Nephron progenitor cell (in vitro differentiated cells): ENCODE data around the gene SYCP3.

Experiments
- DNase-seq: peaks from one replicate; pipeline ENCODE4 v3.0.0; 2021
- H3K27ac Mint-ChIP-seq: 2 replicates; pipeline ENCODE4 v1.8.0; 2021; ENCODE audit warnings: mild to moderate bottlenecking, moderate library complexity, mixed read lengths
- H3K27me3 Mint-ChIP-seq: 2 replicates; pipeline ENCODE4 v1.8.0; 2021; ENCODE audit warnings: mild to moderate bottlenecking, low read depth, mixed read lengths; ENCODE audit not compliant: poor library complexity
- H3K36me3 Mint-ChIP-seq: 2 replicates; pipeline ENCODE4 v1.8.0; 2021; ENCODE audit warnings: low read depth, mixed read lengths
- H3K4me1 Mint-ChIP-seq: 2 replicates; pipeline ENCODE4 v1.8.0; 2021; ENCODE audit warnings: mixed read lengths
- H3K4me3 Mint-ChIP-seq: 2 replicates; pipeline ENCODE4 v1.8.0; 2021; ENCODE audit warnings: mild to moderate bottlenecking, moderate library complexity, mixed read lengths
- H3K9me3 Mint-ChIP-seq: 2 replicates; pipeline ENCODE4 v1.8.0; 2021; ENCODE audit warnings: mild to moderate bottlenecking, moderate library complexity, mixed read lengths
- TF ChIP-seq, protein P1 (sequence below): fragments of 200-600 bp; sonication (generic); IDR thresholded peaks from 2 replicates; pipeline ENCODE4 v1.5.0; 2021; ENCODE audit warnings: antibody characterized with exemption

Gene SYCP3

GRCh38 chr12:101733166-101733565, 6.1 kb downstream of the SYCP3 start:
- Mint-ChIP-seq H3K27ac (no peak overlapping the region), H3K9me3 (no peaks in the 10 kb centered on the region), H3K4me1 (peaks cover 6% of the 10 kb centered on the region), H3K36me3 (peaks cover 15% of the 10 kb centered on the region), H3K27me3 (no peaks in the 10 kb centered on the region), H3K4me3 (no peak overlapping the region)
- no peak for DNase-seq
- TF ChIP-seq, protein P1, sequence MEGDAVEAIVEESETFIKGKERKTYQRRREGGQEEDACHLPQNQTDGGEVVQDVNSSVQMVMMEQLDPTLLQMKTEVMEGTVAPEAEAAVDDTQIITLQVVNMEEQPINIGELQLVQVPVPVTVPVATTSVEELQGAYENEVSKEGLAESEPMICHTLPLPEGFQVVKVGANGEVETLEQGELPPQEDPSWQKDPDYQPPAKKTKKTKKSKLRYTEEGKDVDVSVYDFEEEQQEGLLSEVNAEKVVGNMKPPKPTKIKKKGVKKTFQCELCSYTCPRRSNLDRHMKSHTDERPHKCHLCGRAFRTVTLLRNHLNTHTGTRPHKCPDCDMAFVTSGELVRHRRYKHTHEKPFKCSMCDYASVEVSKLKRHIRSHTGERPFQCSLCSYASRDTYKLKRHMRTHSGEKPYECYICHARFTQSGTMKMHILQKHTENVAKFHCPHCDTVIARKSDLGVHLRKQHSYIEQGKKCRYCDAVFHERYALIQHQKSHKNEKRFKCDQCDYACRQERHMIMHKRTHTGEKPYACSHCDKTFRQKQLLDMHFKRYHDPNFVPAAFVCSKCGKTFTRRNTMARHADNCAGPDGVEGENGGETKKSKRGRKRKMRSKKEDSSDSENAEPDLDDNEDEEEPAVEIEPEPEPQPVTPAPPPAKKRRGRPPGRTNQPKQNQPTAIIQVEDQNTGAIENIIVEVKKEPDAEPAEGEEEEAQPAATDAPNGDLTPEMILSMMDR: no peak

DNA sequence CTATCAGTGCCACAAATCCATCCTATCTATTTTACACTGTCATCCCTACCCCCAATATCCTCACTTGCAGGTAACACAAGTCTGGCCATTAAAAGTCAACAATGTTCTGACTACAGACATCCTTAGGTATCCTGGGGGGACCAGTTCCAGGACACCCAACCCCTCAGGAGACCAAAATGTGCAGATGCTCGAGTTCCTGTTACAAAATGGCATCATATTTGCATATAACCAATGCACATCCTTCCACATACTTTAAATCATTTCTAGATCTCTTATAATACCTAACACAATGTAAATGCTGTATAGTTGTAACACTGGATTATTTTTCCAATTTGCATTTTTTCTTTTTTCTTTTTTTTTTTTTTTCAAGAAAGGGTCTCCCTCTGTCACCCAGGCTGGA, 6.9 kb downstream of the SYCP3 start:
- Mint-ChIP-seq H3K9me3 (no peaks in the 10 kb centered on the region), H3K27ac (no peak overlapping the region), H3K4me3 (no peak overlapping the region), H3K4me1 (peaks cover under 1% of the 10 kb centered on the region), H3K27me3 (no peaks in the 10 kb centered on the region), H3K36me3 (peaks cover 8% of the 10 kb centered on the region)
- TF ChIP-seq, protein P1: no peak
- no peak for DNase-seq

DNA sequence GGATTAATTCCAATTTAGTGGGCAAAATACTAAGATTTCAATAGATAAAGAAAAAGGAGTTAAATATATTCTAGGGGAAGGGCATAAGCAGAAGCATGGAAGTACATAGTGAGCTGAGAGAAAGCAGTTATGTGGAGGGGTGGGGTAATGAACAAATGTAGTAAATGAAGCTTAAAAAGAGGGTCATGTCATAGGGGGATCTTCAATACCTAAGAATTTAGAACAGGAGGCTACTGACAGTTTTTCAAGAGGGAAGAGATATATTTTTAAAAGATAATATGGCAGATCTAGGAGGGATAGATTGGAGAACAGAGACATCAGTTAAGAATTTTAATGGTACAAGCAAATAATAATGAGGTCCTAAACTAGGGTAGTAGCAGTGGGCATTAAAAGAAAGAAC, 9.4 kb downstream of the SYCP3 start:
- Mint-ChIP-seq H3K4me3 (no peak overlapping the region), H3K4me1 (no peaks in the 10 kb centered on the region), H3K9me3 (no peaks in the 10 kb centered on the region), H3K27me3 (no peaks in the 10 kb centered on the region), H3K36me3 (peaks cover 7% of the 10 kb centered on the region), H3K27ac (no peak overlapping the region)
- TF ChIP-seq, protein P1: no peak
- no peak for DNase-seq

DNA sequence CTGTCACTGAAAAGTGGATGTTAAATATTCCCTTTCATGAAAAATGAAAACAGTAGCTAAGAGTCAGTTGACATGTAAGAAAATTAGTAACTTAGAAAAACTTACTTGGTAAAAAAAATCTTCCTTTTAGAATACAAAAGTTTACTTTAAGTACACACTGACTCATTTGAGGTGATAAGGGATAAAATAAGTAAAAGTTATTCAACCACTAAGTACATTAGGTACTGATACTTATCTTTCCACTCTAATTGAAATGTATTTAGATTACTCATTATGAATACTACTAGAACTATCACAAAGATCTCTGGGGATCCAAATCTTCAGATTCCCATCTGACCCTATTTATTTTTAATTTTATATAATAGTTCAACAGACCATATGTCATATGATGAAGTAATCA, 12.2 kb downstream of the SYCP3 start:
- H3K27me3 Mint-ChIP-seq: no peaks in the 10 kb centered on the region
- no peaks in the 10 kb centered on the region for H3K9me3 Mint-ChIP-seq
- no peak for DNase-seq
- no peaks in the 10 kb centered on the region for H3K4me1 Mint-ChIP-seq
- no peak overlapping the region for H3K27ac Mint-ChIP-seq
- H3K4me3 Mint-ChIP-seq: no peak overlapping the region
- H3K36me3 Mint-ChIP-seq: peaks cover 4% of the 10 kb centered on the region
- TF ChIP-seq, protein P1: no peak

- H3K9me3 Mint-ChIP-seq: no peaks in the 10 kb centered on the region
- DNase-seq: no peak
- no peaks in the 10 kb centered on the region for H3K4me1 Mint-ChIP-seq
- H3K4me3 Mint-ChIP-seq: no peak overlapping the region
- H3K27ac Mint-ChIP-seq: no peak overlapping the region
- H3K27me3 Mint-ChIP-seq: no peaks in the 10 kb centered on the region
- no peaks in the 10 kb centered on the region for H3K36me3 Mint-ChIP-seq
- TF ChIP-seq, protein P1: no peak
Measured at GRCh38 chr12:101722392-101722791, 16.9 kb downstream of the SYCP3 start.

- DNase-seq: no peak
- Mint-ChIP-seq H3K4me1 (peaks cover 10% of the 10 kb centered on the region), H3K27me3 (no peaks in the 10 kb centered on the region), H3K4me3 (no peak overlapping the region), H3K9me3 (no peaks in the 10 kb centered on the region), H3K36me3 (no peaks in the 10 kb centered on the region), H3K27ac (no peak overlapping the region)
- TF ChIP-seq, protein P1: no peak
Measured at GRCh38 chr12:101720118-101720517, 19.1 kb downstream of the SYCP3 start.
